HFFc6 (cell line): ENCODE results near the gene UBAC2. TPM values are rescaled to one million over a fixed set of nuclear protein-coding genes. Genes with fewer than 3 reads are reported as not detected.
"Not testable (repeated sequence)": the region's sequence is repeated elsewhere in the genome, so short reads cannot be mapped to it uniquely, and the experiment has no call there.

Experiments used
- DNase-seq: peaks from one replicate; pipeline ENCODE4 v3.0.0-alpha.2; 2018
- H3K27ac Mint-ChIP-seq: 2 replicates; pipeline ENCODE4 v1.8.0; 2020; ENCODE audit warnings: mild to moderate bottlenecking, mixed read lengths
- H3K27me3 Mint-ChIP-seq: 2 replicates; pipeline ENCODE4 v1.8.0; 2021; ENCODE audit warnings: mild to moderate bottlenecking, moderate library complexity, mixed read lengths; ENCODE audit not compliant: insufficient read depth
- H3K36me3 Mint-ChIP-seq: 2 replicates; pipeline ENCODE4 v1.8.0; 2021; ENCODE audit warnings: low read depth, mixed read lengths
- H3K4me1 Mint-ChIP-seq: 2 replicates; pipeline ENCODE4 v1.8.0; 2020; ENCODE audit warnings: low read depth, mixed read lengths
- H3K4me3 Mint-ChIP-seq: 2 replicates; pipeline ENCODE4 v1.8.0; 2020; ENCODE audit warnings: mild to moderate bottlenecking, moderate library complexity, mixed read lengths
- H3K9me3 Mint-ChIP-seq: 2 replicates; pipeline ENCODE4 v1.8.0; 2020; ENCODE audit warnings: mild to moderate bottlenecking, mixed read lengths
- total RNA-seq, 6 experiments: library from RNA; stranded (reverse); fragmentation: NEBNext Ultra II Directional; extraction: Animal tissue kit (Norgen Biotek cat#: 25700); gene quantifications; 2 replicates in 1 of 6; 3 replicates in 5 of 6; pipeline ENCODE4 v1.2.3, GENCODE V29; 2021
- TF ChIP-seq, protein P1 (sequence below): fragments of 200-600 bp; sonication (generic); IDR thresholded peaks from 2 replicates; pipeline ENCODE4 v1.5.0; 2021; ENCODE audit warnings: antibody characterized with exemption, mild to moderate bottlenecking

The UBAC2 gene
- total RNA-seq, 6 experiments from 2014 or later: 38.8 to 53.5 (median 46.4) TPM

- Mint-ChIP-seq H3K27ac (no peak overlapping the region), H3K9me3 (no peaks in the 10 kb centered on the region), H3K4me1 (no peaks in the 10 kb centered on the region), H3K4me3 (no peak overlapping the region), H3K36me3 (0 out of 2 replicates have a peak, but pooled peaks cover 4% of the 10 kb centered on the region), H3K27me3 (peaks cover 2% of the 10 kb centered on the region)
- TF ChIP-seq, protein P1, sequence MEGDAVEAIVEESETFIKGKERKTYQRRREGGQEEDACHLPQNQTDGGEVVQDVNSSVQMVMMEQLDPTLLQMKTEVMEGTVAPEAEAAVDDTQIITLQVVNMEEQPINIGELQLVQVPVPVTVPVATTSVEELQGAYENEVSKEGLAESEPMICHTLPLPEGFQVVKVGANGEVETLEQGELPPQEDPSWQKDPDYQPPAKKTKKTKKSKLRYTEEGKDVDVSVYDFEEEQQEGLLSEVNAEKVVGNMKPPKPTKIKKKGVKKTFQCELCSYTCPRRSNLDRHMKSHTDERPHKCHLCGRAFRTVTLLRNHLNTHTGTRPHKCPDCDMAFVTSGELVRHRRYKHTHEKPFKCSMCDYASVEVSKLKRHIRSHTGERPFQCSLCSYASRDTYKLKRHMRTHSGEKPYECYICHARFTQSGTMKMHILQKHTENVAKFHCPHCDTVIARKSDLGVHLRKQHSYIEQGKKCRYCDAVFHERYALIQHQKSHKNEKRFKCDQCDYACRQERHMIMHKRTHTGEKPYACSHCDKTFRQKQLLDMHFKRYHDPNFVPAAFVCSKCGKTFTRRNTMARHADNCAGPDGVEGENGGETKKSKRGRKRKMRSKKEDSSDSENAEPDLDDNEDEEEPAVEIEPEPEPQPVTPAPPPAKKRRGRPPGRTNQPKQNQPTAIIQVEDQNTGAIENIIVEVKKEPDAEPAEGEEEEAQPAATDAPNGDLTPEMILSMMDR: no peak
- DNase-seq: no peak
Measured at GRCh38 chr13:99208185-99208584, 7.5 kb downstream of the UBAC2 start.

GRCh38 chr13:99208845-99209527 lies 8.3 kb downstream of the UBAC2 start:
- Mint-ChIP-seq H3K36me3 (0 out of 2 replicates have a peak, but pooled peaks cover 4% of the 10 kb centered on the region), H3K27me3 (peaks cover 2% of the 10 kb centered on the region), H3K4me1 (0 out of 2 replicates have a peak, but pooled peaks cover under 1% of the 10 kb centered on the region), H3K4me3 (no peak overlapping the region), H3K9me3 (no peaks in the 10 kb centered on the region), H3K27ac (peak overlapping the region; percentile 9; the same call in 1 of the 2 replicates)
- no peak for DNase-seq
- TF ChIP-seq, protein P1: no peak

DNA sequence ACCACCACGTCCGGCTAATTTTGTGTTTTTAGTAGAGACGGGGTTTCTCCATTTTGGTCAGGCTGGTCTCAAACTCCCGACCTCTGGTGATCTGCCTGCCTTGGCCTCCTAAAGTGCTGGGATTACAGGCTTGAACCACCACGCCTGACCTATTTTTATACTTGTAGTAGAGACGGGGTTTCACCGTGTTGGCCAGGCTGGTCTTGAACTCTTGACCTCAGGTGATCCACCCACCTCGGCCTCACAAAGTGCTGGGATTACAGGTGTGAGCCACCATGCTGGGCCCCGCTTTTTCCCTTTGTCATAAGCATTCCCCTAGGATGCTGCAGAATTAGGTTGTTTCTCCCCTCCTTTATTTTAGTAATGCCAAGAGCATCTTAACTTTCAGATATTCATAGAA lies 10.0 kb downstream of the UBAC2 start:
- not testable (repeated sequence) for H3K9me3 Mint-ChIP-seq, H3K27me3 Mint-ChIP-seq, H3K4me1 Mint-ChIP-seq, H3K27ac Mint-ChIP-seq, H3K36me3 Mint-ChIP-seq, DNase-seq, H3K4me3 Mint-ChIP-seq

DNA sequence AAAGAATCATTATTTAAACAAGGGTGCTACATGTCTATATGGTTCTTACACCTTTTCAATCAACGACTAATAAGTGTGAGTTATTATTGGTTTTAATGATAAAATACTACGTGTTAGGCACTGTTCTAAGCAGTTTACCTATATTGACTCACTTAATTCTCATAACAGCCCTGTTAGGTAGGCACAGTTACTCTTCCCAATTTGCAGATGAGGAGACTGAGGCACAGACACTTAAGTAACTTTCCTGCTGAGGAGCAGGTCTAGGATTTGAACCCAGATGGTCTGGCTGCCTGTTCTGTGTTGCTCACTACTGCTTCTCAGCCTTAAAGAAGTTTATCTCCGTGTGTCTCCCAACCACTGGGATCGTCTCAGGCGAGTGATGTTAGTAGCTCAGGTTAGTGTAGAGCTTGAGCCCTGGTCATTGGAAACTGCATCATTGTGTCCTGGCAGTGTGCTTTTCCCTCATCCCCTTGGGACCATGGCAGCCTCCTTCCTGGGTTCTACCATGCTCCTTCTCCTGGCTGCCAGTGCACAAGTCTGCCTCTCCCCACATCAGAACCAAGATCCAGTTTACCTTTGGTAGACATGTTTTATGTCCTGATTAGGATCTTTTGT lies 10.9 kb downstream of the UBAC2 start:
- H3K27me3 Mint-ChIP-seq: no peaks in the 10 kb centered on the region; the same call in none of the 2 replicates

GRCh38 chr13:99214232-99214631 lies 13.6 kb downstream of the UBAC2 start:
- H3K4me1 Mint-ChIP-seq: peaks cover 21% of the 10 kb centered on the region
- TF ChIP-seq, protein P1: no peak
- H3K4me3 Mint-ChIP-seq: no peak overlapping the region
- no peaks in the 10 kb centered on the region for H3K9me3 Mint-ChIP-seq
- H3K27ac Mint-ChIP-seq: no peak overlapping the region
- DNase-seq: no peak
- no peaks in the 10 kb centered on the region; the same call in 1 of the 2 replicates for H3K27me3 Mint-ChIP-seq
- no peaks in the 10 kb centered on the region for H3K36me3 Mint-ChIP-seq

More for the DNA sequence above, 10.9 kb downstream of the UBAC2 start:
- H3K4me3 Mint-ChIP-seq: no peak overlapping the region
- no peaks in the 10 kb centered on the region for H3K9me3 Mint-ChIP-seq
- H3K27ac Mint-ChIP-seq: no peak overlapping the region
- TF ChIP-seq, protein P1: no peak
- no peak for DNase-seq
- 0 out of 2 replicates have a peak, but pooled peaks cover 3% of the 10 kb centered on the region for H3K36me3 Mint-ChIP-seq
- H3K4me1 Mint-ChIP-seq: 0 out of 2 replicates have a peak, but pooled peaks cover 5% of the 10 kb centered on the region

- Mint-ChIP-seq H3K4me1 (peaks cover 23% of the 10 kb centered on the region), H3K27ac (no peak overlapping the region; the same call in 1 of the 2 replicates), H3K36me3 (no peaks in the 10 kb centered on the region), H3K9me3 (no peaks in the 10 kb centered on the region), H3K4me3 (no peak overlapping the region), H3K27me3 (no peaks in the 10 kb centered on the region; the same call in 1 of the 2 replicates)
- TF ChIP-seq, protein P1: no peak
- no peak for DNase-seq
Measured at GRCh38 chr13:99214731-99215130, 14.1 kb downstream of the UBAC2 start.
